Ovary (tissue), 3 donors: ENCODE data around the gene GOLGA6L9.
"Not testable (repeated sequence)": the region's sequence is repeated elsewhere in the genome, so short reads cannot be mapped to it uniquely, and the experiment has no call there.

ENCODE experiments used
- CTCF ChIP-seq, 3 donors: fragments of 450-650 bp in 2 of 3; fragments of 200-600 bp in 1 of 3; IDR thresholded peaks; one replicate each; pipeline versions ENCODE4 v1.5.1 to v1.8.0; 2016 to 2022; ENCODE audit warnings: antibody characterized with exemption in 3 of 3, mild to moderate bottlenecking in 1 of 3
- POLR2A ChIP-seq: fragments of 450-650 bp; IDR thresholded peaks from one replicate; pipeline ENCODE4 v1.6.1; 2017; ENCODE audit warnings: antibody characterized with exemption, mild to moderate bottlenecking, moderate library complexity
- donor health status: DM: no; HTN: no; CAD: no.

- TF ChIP-seq CTCF (IDR thresholded peaks at IDR 0.05); POLR2A: not testable (repeated sequence)
Observed at GRCh38 chr15:82406211-82406610, 23.4 kb upstream of the GOLGA6L9 start.
